Activated B cell treated with CpG ODN at 0.5 μM for 24 hours (primary cell): ENCODE data around the gene PDE4A. TPM values are rescaled to one million over a fixed set of nuclear protein-coding genes. Genes with fewer than 3 reads are reported as not detected.
A peak's percentile ranks its signal among the peaks of the same experiment; 100 is the strongest.

Experiments
- ATAC-seq: fragments of 200-7000 bp; cut with Tn5 transposase; one replicate; pipeline ENCODE4 v1.10.0; 2021; ENCODE audit warnings: low read depth, mild to moderate bottlenecking, moderate library complexity
- CTCF ChIA-PET: fragments of 350-600 bp; sonication (Branson Sonifier 250); formaldehyde crosslinking; loops from one replicate; lab custom pipeline; 2021; ENCODE audit warnings: antibody characterized with exemption; lab: Charles Lee
- POLR2A ChIA-PET: fragments of 350-600 bp; sonication (Branson Sonifier 250); formaldehyde crosslinking; loops from one replicate; lab custom pipeline; 2021; ENCODE audit warnings: antibody characterized with exemption; lab: Charles Lee
- DNase-seq: peaks from one replicate; pipeline ENCODE4 v3.0.0; 2022
- H3K27ac Mint-ChIP-seq: one replicate; pipeline ENCODE4 v1.8.0; 2020; ENCODE audit warnings: mixed read lengths
- H3K27me3 Mint-ChIP-seq: one replicate; pipeline ENCODE4 v1.8.0; 2021; ENCODE audit warnings: mixed read lengths
- H3K36me3 Mint-ChIP-seq: one replicate; pipeline ENCODE4 v1.8.0; 2021; ENCODE audit warnings: low read depth, mixed read lengths
- H3K4me1 Mint-ChIP-seq: one replicate; pipeline ENCODE4 v1.8.0; 2021; ENCODE audit warnings: mixed read lengths
- H3K4me3 Mint-ChIP-seq: one replicate; pipeline ENCODE4 v1.8.0; 2020; ENCODE audit warnings: mild to moderate bottlenecking, mixed read lengths
- H3K9me3 Mint-ChIP-seq: one replicate; pipeline ENCODE4 v1.8.0; 2020; ENCODE audit warnings: mixed read lengths
- CTCF ChIP-seq: fragments of 200-600 bp; IDR thresholded peaks from one replicate; pipeline ENCODE4 v1.8.0; 2022; ENCODE audit warnings: antibody characterized with exemption, mild to moderate bottlenecking
- intact Hi-C: fragments of 100-400 bp; cut with micrococcal nuclease; formaldehyde crosslinking; loops from one replicate; pipeline ENCODE4 v1.15.1; 2024
- total RNA-seq: library from RNA; stranded (reverse); gene quantifications from 2 replicates; pipeline ENCODE4 v1.2.3, GENCODE V29; 2022

The PDE4A gene
- total RNA-seq, 1 donor from 2014 or later = 8.6 TPM

- TF ChIP-seq CTCF = no peak
- Mint-ChIP-seq H3K27me3 (no peaks in the 10 kb centered on the region), H3K27ac (no peak overlapping the region), H3K36me3 (peaks cover 29% of the 10 kb centered on the region), H3K4me1 (peaks cover 22% of the 10 kb centered on the region), H3K4me3 (no peak overlapping the region), H3K9me3 (no peaks in the 10 kb centered on the region)
- ATAC-seq = no peak
- intact Hi-C loops = loop anchor here (5.0 kb wide), 1 partner anchor 77 kb away; the partner anchor contains the start of gene PDE4A
- DNase-seq = no peak
- ChIA-PET POLR2A (interaction anchor here (0.7 to 0.8 kb wide), 3 partner anchors 10 to 104 kb away, joined by 5 to 10 read pairs (median 7); no protein-coding TSS in a partner anchor), CTCF (no interaction called here)
These were observed 79.4 kb downstream of the PDE4A start for GRCh38 chr19:10499550-10500246.

- ChIA-PET POLR2A (interaction anchor here (0.7 to 1.1 kb wide), 4 partner anchors 10 to 141 kb away, joined by 5 to 10 read pairs (median 6); no protein-coding TSS in a partner anchor), CTCF (interaction anchor here (1.2 kb wide), 1 partner anchor 145 kb away, joined by 3 read pairs; no protein-coding TSS in a partner anchor)
- no peak for DNase-seq
- Mint-ChIP-seq H3K27ac (no peak overlapping the region), H3K4me3 (peak overlapping the region; percentile 51), H3K36me3 (peaks cover 29% of the 10 kb centered on the region), H3K27me3 (no peaks in the 10 kb centered on the region), H3K4me1 (peaks cover 22% of the 10 kb centered on the region), H3K9me3 (no peaks in the 10 kb centered on the region)
- intact Hi-C loops = loop anchor here (5.0 kb wide), 1 partner anchor 78 kb away; the partner anchor contains the start of gene PDE4A
- no peak for ATAC-seq
- TF ChIP-seq CTCF = no peak
These were observed 79.9 kb downstream of the PDE4A start for GRCh38 chr19:10500247-10500592.

GRCh38 chr19:10501971-10502523, 81.7 kb downstream of the PDE4A start:
- H3K27ac Mint-ChIP-seq = peak overlapping the region; percentile 90
- no peak for TF ChIP-seq CTCF
- peaks cover 24% of the 10 kb centered on the region for H3K4me1 Mint-ChIP-seq
- H3K36me3 Mint-ChIP-seq = peaks cover 23% of the 10 kb centered on the region
- ATAC-seq (peak; percentile 25), DNase-seq (peak; percentile 52)
- intact Hi-C loops = loop anchor here (1.0 to 5.0 kb wide), 7 partner anchors 19 to 231 kb away; partner anchors contain the start of genes ATG4D, CDC37, ICAM1 and KRI1
- H3K4me3 Mint-ChIP-seq = peak overlapping the region; percentile 87
- POLR2A ChIA-PET = interaction anchor here (0.5 to 1.6 kb wide), 8 partner anchors 29 to 199 kb away, joined by 3 to 4 read pairs (median 4); partner anchors contain the start of genes CDC37, KRI1 and QTRT1
- H3K27me3 Mint-ChIP-seq = no peaks in the 10 kb centered on the region
- H3K9me3 Mint-ChIP-seq = no peaks in the 10 kb centered on the region
- CTCF ChIA-PET = no interaction called here

- peaks cover 23% of the 10 kb centered on the region for H3K4me1 Mint-ChIP-seq
- POLR2A ChIA-PET = interaction anchor here (0.5 to 1.6 kb wide), 17 partner anchors 10 to 1073 kb away, joined by 3 to 6 read pairs (median 4); partner anchors contain the start of genes CDC37, KRI1 and QTRT1
These were observed 82.2 kb downstream of the PDE4A start for GRCh38 chr19:10502524-10503001.

More at GRCh38 chr19:10502524-10503001, 82.2 kb downstream of the PDE4A start:
- ATAC-seq (peak; percentile 91), DNase-seq (peak; percentile 90)
- intact Hi-C loops = loop anchor here (1.0 to 5.0 kb wide), 7 partner anchors 20 to 231 kb away; partner anchors contain the start of genes ATG4D, CDC37, ICAM1 and KRI1
- Mint-ChIP-seq H3K27ac (peak overlapping the region; percentile 90), H3K4me3 (peak overlapping the region; percentile 87), H3K9me3 (no peaks in the 10 kb centered on the region), H3K36me3 (peaks cover 19% of the 10 kb centered on the region), H3K27me3 (no peaks in the 10 kb centered on the region)
- TF ChIP-seq CTCF = no peak
- CTCF ChIA-PET = no interaction called here
